ENCODE data around the gene PRAMEF5.
"Not testable (repeated sequence)": the region's sequence is repeated elsewhere in the genome, so short reads cannot be mapped to it uniquely, and the experiment has no call there.

Gene PRAMEF5

GRCh38 chr1:13253898-13254297, at the start of gene PRAMEF5:
PRAMEF5 (plus strand) TSS chr1:13254198; CDS start chr1:13259269, 5,071 bp downstream.
- H3K4me1 Mint-ChIP-seq (ENCODE audit: low read depth), result not testable (repeated sequence)

GRCh38 chr1:13208712-13209111, 45.3 kb upstream of the PRAMEF5 start:
- not testable (repeated sequence) for H3K9me3 Mint-ChIP-seq; H3K27me3 Mint-ChIP-seq (ENCODE audit: low read depth); H3K4me3 Mint-ChIP-seq; H3K27ac Mint-ChIP-seq; H3K36me3 Mint-ChIP-seq (ENCODE audit: low read depth); H3K4me1 Mint-ChIP-seq (ENCODE audit: low read depth)

More at GRCh38 chr1:13253898-13254297, at the start of gene PRAMEF5:
- H3K27ac Mint-ChIP-seq; H3K4me3 Mint-ChIP-seq; H3K9me3 Mint-ChIP-seq; H3K27me3 Mint-ChIP-seq (ENCODE audit: low read depth); H3K36me3 Mint-ChIP-seq (ENCODE audit: low read depth): not testable (repeated sequence)

GRCh38 chr1:13216619-13217018, 37.4 kb upstream of the PRAMEF5 start:
- H3K27me3 Mint-ChIP-seq (ENCODE audit: low read depth); H3K36me3 Mint-ChIP-seq (ENCODE audit: low read depth); H3K4me3 Mint-ChIP-seq; H3K4me1 Mint-ChIP-seq (ENCODE audit: low read depth); H3K9me3 Mint-ChIP-seq; H3K27ac Mint-ChIP-seq: not testable (repeated sequence)

- H3K9me3 Mint-ChIP-seq; H3K27me3 Mint-ChIP-seq (ENCODE audit: low read depth); H3K4me1 Mint-ChIP-seq (ENCODE audit: low read depth); H3K36me3 Mint-ChIP-seq (ENCODE audit: low read depth); H3K4me3 Mint-ChIP-seq; H3K27ac Mint-ChIP-seq: not testable (repeated sequence)
These were observed 34.8 kb upstream of the PRAMEF5 start for GRCh38 chr1:13219203-13219602.

GRCh38 chr1:13222788-13223187, 31.2 kb upstream of the PRAMEF5 start:
- H3K36me3 Mint-ChIP-seq (ENCODE audit: low read depth); H3K27ac Mint-ChIP-seq; H3K4me1 Mint-ChIP-seq (ENCODE audit: low read depth); H3K4me3 Mint-ChIP-seq; H3K9me3 Mint-ChIP-seq; H3K27me3 Mint-ChIP-seq (ENCODE audit: low read depth): not testable (repeated sequence)

GRCh38 chr1:13224480-13225060, 29.4 kb upstream of the PRAMEF5 start:
- no peak overlapping the region for H3K4me3 Mint-ChIP-seq
- no peaks in the 10 kb centered on the region for H3K27me3 Mint-ChIP-seq (ENCODE audit: low read depth)
- no peaks in the 10 kb centered on the region for H3K4me1 Mint-ChIP-seq (ENCODE audit: low read depth)
- H3K36me3 Mint-ChIP-seq (ENCODE audit: low read depth), result no peaks in the 10 kb centered on the region
- no peak overlapping the region for H3K27ac Mint-ChIP-seq
- H3K9me3 Mint-ChIP-seq, result no peaks in the 10 kb centered on the region

GRCh38 chr1:13225675-13226204, 28.3 kb upstream of the PRAMEF5 start, which contains the start of gene PRAMEF18:
PRAMEF18 (minus strand) TSS chr1:13226154; CDS start chr1:13226106, 48 bp downstream.
- not testable (repeated sequence) for H3K36me3 Mint-ChIP-seq (ENCODE audit: low read depth); H3K27me3 Mint-ChIP-seq (ENCODE audit: low read depth); H3K27ac Mint-ChIP-seq; H3K9me3 Mint-ChIP-seq; H3K4me1 Mint-ChIP-seq (ENCODE audit: low read depth); H3K4me3 Mint-ChIP-seq

GRCh38 chr1:13227271-13228055, 26.5 kb upstream of the PRAMEF5 start:
- H3K27me3 Mint-ChIP-seq (ENCODE audit: low read depth); H3K9me3 Mint-ChIP-seq; H3K36me3 Mint-ChIP-seq (ENCODE audit: low read depth); H3K27ac Mint-ChIP-seq; H3K4me3 Mint-ChIP-seq; H3K4me1 Mint-ChIP-seq (ENCODE audit: low read depth): not testable (repeated sequence)

GRCh38 chr1:13228343-13228781, 25.6 kb upstream of the PRAMEF5 start:
- no peaks in the 10 kb centered on the region for H3K27me3 Mint-ChIP-seq (ENCODE audit: low read depth)
- no peaks in the 10 kb centered on the region for H3K9me3 Mint-ChIP-seq
- H3K27ac Mint-ChIP-seq, result no peak overlapping the region
- no peaks in the 10 kb centered on the region for H3K4me1 Mint-ChIP-seq (ENCODE audit: low read depth)
- H3K36me3 Mint-ChIP-seq (ENCODE audit: low read depth), result no peaks in the 10 kb centered on the region
- no peak overlapping the region for H3K4me3 Mint-ChIP-seq

GRCh38 chr1:13230096-13230495, 23.9 kb upstream of the PRAMEF5 start:
- H3K4me1 Mint-ChIP-seq (ENCODE audit: low read depth); H3K27ac Mint-ChIP-seq; H3K36me3 Mint-ChIP-seq (ENCODE audit: low read depth); H3K4me3 Mint-ChIP-seq; H3K9me3 Mint-ChIP-seq; H3K27me3 Mint-ChIP-seq (ENCODE audit: low read depth): not testable (repeated sequence)

- H3K9me3 Mint-ChIP-seq; H3K36me3 Mint-ChIP-seq (ENCODE audit: low read depth); H3K27me3 Mint-ChIP-seq (ENCODE audit: low read depth); H3K4me1 Mint-ChIP-seq (ENCODE audit: low read depth); H3K27ac Mint-ChIP-seq; H3K4me3 Mint-ChIP-seq: not testable (repeated sequence)
These were observed 23.4 kb upstream of the PRAMEF5 start for GRCh38 chr1:13230601-13231000.

- H3K27me3 Mint-ChIP-seq (ENCODE audit: low read depth); H3K27ac Mint-ChIP-seq; H3K4me3 Mint-ChIP-seq; H3K9me3 Mint-ChIP-seq; H3K36me3 Mint-ChIP-seq (ENCODE audit: low read depth); H3K4me1 Mint-ChIP-seq (ENCODE audit: low read depth): not testable (repeated sequence)
These were observed 22.8 kb upstream of the PRAMEF5 start for GRCh38 chr1:13231061-13231750.

GRCh38 chr1:13232056-13232455, 21.9 kb upstream of the PRAMEF5 start:
- not testable (repeated sequence) for H3K4me1 Mint-ChIP-seq (ENCODE audit: low read depth); H3K27ac Mint-ChIP-seq; H3K4me3 Mint-ChIP-seq; H3K9me3 Mint-ChIP-seq; H3K36me3 Mint-ChIP-seq (ENCODE audit: low read depth); H3K27me3 Mint-ChIP-seq (ENCODE audit: low read depth)

- H3K27ac Mint-ChIP-seq; H3K4me3 Mint-ChIP-seq; H3K27me3 Mint-ChIP-seq (ENCODE audit: low read depth); H3K9me3 Mint-ChIP-seq; H3K4me1 Mint-ChIP-seq (ENCODE audit: low read depth); H3K36me3 Mint-ChIP-seq (ENCODE audit: low read depth): not testable (repeated sequence)
These were observed 19.9 kb upstream of the PRAMEF5 start for GRCh38 chr1:13234057-13234456.

- H3K36me3 Mint-ChIP-seq (ENCODE audit: low read depth); H3K4me1 Mint-ChIP-seq (ENCODE audit: low read depth); H3K9me3 Mint-ChIP-seq; H3K27me3 Mint-ChIP-seq (ENCODE audit: low read depth); H3K27ac Mint-ChIP-seq; H3K4me3 Mint-ChIP-seq: not testable (repeated sequence)
These were observed 16.4 kb upstream of the PRAMEF5 start for GRCh38 chr1:13237572-13237971.
